ENCODE data around the gene FLNA. TPM values are rescaled to one million over a fixed set of nuclear protein-coding genes. Genes with fewer than 3 reads are reported as not detected.

Gene FLNA
- total and polyA plus RNA-seq, 9 of the 15 experiments (the other 6 are each of a cell fraction or from before 2014, with no cell fraction given): 6.2 to 735 (median 135) TPM

DNA sequence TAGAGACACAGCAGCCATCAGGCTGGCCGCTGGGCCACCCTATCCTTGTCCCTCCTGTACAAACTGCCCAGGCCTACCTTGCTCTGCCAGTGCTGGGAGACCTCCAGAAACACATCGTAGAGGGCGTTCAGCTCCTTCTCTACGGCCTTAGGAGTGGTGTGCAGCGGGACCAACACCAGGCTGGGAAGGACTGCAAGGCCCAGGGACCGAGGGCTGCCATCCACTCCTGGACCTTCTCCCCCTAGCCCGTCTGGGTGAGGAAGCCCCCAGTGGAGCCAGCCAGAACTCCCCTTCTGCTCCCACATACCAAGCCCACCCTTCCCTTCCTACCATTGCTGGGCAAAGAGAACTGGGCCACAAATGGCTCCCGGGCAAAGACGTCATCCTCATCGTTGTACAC is 28.8 kb upstream of the FLNA start:
- Histone ChIP-seq H3K4me2 (ENCODE audit: insufficient read depth, low read length) (no peak overlapping the region), H3K4me3 (no peak overlapping the region), H3K79me2 (ENCODE audit: control insufficient read depth, insufficient read depth, low read length) (peaks cover 30% of the 10 kb centered on the region), H2AFZ (ENCODE audit: low read depth, low read length) (no peak overlapping the region), H3K4me1 (replicated peaks in 1 of 2; ENCODE audit: control insufficient read depth in 2 of 2, insufficient read depth in 2 of 2, low read length in 2 of 2) (peaks cover 6 to 10% of the 10 kb centered on the region in 2 experiments; a peak in 4 of 5 replicates), H3K9me3 (replicated peaks; ENCODE audit: control insufficient read depth, insufficient read depth, low read depth, low read length) (no peaks in the 10 kb centered on the region; the same call in 1 of the 2 replicates), H4K20me1 (replicated peaks; ENCODE audit: control insufficient read depth, insufficient read depth, low read length) (peaks cover 13% of the 10 kb centered on the region), H3K36me3 (ENCODE audit: control insufficient read depth, insufficient read depth, low read length) (peaks cover 35% of the 10 kb centered on the region), H3K9ac (ENCODE audit: insufficient read depth in 1 of 2, low read depth in 2 of 2, low read length in 2 of 2) (no peak overlapping the region), H3K9me1 (ENCODE audit: control insufficient read depth, insufficient read depth, low read length) (no peaks in the 10 kb centered on the region), H3K27me3 (ENCODE audit: control insufficient read depth in 2 of 2, insufficient read depth in 2 of 2, low read length in 2 of 2) (no peaks in the 10 kb centered on the region), H3K27ac (ENCODE audit: extremely low read depth, low read depth, low read length) (no peak overlapping the region)
- no TSS peak for BruUV-seq (replicated peaks)
- in situ Hi-C loops (cut with MboI): loop anchor here (10.0 kb wide), 1 partner anchor 132 kb away; no protein-coding TSS in a partner anchor
- TF ChIP-seq HCFC1 (IDR thresholded peaks at IDR 0.05; ENCODE audit: low read depth, low read length) (no peak), MEF2A (IDR thresholded peaks at IDR 0.05; ENCODE audit: control insufficient read depth, low read depth, low read length) (no peak)
- CTCF ChIA-PET (ENCODE audit: low intra/inter-chr PET ratio): no interaction called here
- intact Hi-C loops (cut with micrococcal nuclease): no loop called here
- DNase-seq (ENCODE audit: extremely low read depth in 1 of 4, low spot score in 3 of 4) (no peak), ATAC-seq (no peak), FAIRE-seq (no peak)
- POLR2A ChIA-PET: interaction anchor here (0.6 to 6.0 kb wide), 6 partner anchors 7 to 134 kb away, joined by 3 to 85 read pairs (median 4); partner anchors contain the start of genes DNASE1L1, SLC10A3 and TAFAZZIN
- 84% methylated on average over 5 of the region's 10 CpGs for WGBS (ENCODE audit: insufficient coverage, low coverage, missing lambda C conversion rate)

- Histone ChIP-seq H3K27ac (ENCODE audit: extremely low read depth, low read depth, low read length) (no peak overlapping the region), H3K9ac (ENCODE audit: insufficient read depth in 1 of 2, low read depth in 2 of 2, low read length in 2 of 2) (peak overlapping the region in 1 of 2 experiments; percentile 18; a peak in 1 of 4 replicates), H3K27me3 (ENCODE audit: control insufficient read depth in 2 of 2, insufficient read depth in 2 of 2, low read length in 2 of 2) (no peaks in the 10 kb centered on the region), H3K36me3 (ENCODE audit: control insufficient read depth, insufficient read depth, low read length) (peaks cover 35% of the 10 kb centered on the region), H3K79me2 (ENCODE audit: control insufficient read depth, insufficient read depth, low read length) (peaks cover 33% of the 10 kb centered on the region), H3K4me2 (ENCODE audit: insufficient read depth, low read length) (no peak overlapping the region), H3K4me3 (no peak overlapping the region), H3K9me1 (ENCODE audit: control insufficient read depth, insufficient read depth, low read length) (no peaks in the 10 kb centered on the region), H3K4me1 (replicated peaks in 1 of 2; ENCODE audit: control insufficient read depth in 2 of 2, insufficient read depth in 2 of 2, low read length in 2 of 2) (peaks cover 5 to 13% of the 10 kb centered on the region in 2 experiments; a peak in 3 of 5 replicates), H2AFZ (ENCODE audit: low read depth, low read length) (no peak overlapping the region), H3K9me3 (replicated peaks; ENCODE audit: control insufficient read depth, insufficient read depth, low read depth, low read length) (no peaks in the 10 kb centered on the region; the same call in 1 of the 2 replicates), H4K20me1 (replicated peaks; ENCODE audit: control insufficient read depth, insufficient read depth, low read length) (peaks cover 13% of the 10 kb centered on the region)
- CTCF ChIA-PET (ENCODE audit: low intra/inter-chr PET ratio): no interaction called here
- intact Hi-C loops (cut with micrococcal nuclease): no loop called here
- ATAC-seq (no peak), FAIRE-seq (no peak), DNase-seq (ENCODE audit: extremely low read depth in 1 of 4, low spot score in 3 of 4) (no peak)
- WGBS (ENCODE audit: insufficient coverage, low coverage, missing lambda C conversion rate): 67% methylated on average over 12 of the region's 19 CpGs
- TF ChIP-seq RBFOX2 (IDR thresholded peaks at IDR 0.05; ENCODE audit: low read depth, low read length) (peak; percentile 57; the same call in 1 of the 2 replicates), RBM22 (IDR thresholded peaks at IDR 0.05; ENCODE audit: low read depth, low read length, poor library complexity, severe bottlenecking) (peak; percentile 74), U2AF1 (optimal IDR thresholded peaks at IDR 0.05; ENCODE audit: low read depth, low read length) (no peak), POLR2G (IDR thresholded peaks at IDR 0.05; ENCODE audit: low read depth, low read length) (peak; percentile 83), FIP1L1 (IDR thresholded peaks at IDR 0.05; ENCODE audit: low read depth, low read length, poor library complexity, severe bottlenecking) (peak; percentile 12)
- in situ Hi-C loops (cut with MboI): loop anchor here (10.0 kb wide), 1 partner anchor 132 kb away; no protein-coding TSS in a partner anchor
- POLR2A ChIA-PET: interaction anchor here (0.5 to 6.0 kb wide), 8 partner anchors 7 to 454 kb away, joined by 3 to 85 read pairs (median 4); partner anchors contain the start of genes DNASE1L1, SLC10A3 and TAFAZZIN
- no TSS peak for BruUV-seq (replicated peaks)
These were observed 28.2 kb upstream of the FLNA start for GRCh38 chrX:154402622-154403127.
